Measurements from ENCODE around the gene SEC63.
A peak's percentile ranks its signal among the peaks of the same experiment; 100 is the strongest.
"Not testable (repeated sequence)": the region's sequence is repeated elsewhere in the genome, so short reads cannot be mapped to it uniquely, and the experiment has no call there.

Gene SEC63

DNA sequence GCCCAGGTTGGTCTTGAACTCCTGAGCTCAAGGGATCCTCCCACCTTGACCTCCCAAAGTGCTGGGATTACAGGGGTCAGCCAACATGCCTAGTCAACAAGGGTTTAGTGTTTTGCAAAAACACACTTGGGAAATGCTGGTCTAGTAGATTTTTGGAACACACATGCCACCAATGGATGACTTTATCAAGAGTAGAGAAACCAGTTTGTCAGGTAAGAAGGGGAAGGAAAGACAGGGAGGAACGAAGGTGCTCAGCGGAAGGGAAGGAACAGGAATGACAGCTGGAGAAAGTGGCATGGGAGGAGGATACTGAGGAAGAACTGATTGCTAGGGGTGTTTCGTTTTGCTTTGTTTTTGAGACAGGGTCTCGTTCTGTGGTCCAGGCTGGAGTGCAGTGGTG lies 15.6 kb upstream of the SEC63 start:
- no peak for DNase-seq (ENCODE audit: low read depth)

DNA sequence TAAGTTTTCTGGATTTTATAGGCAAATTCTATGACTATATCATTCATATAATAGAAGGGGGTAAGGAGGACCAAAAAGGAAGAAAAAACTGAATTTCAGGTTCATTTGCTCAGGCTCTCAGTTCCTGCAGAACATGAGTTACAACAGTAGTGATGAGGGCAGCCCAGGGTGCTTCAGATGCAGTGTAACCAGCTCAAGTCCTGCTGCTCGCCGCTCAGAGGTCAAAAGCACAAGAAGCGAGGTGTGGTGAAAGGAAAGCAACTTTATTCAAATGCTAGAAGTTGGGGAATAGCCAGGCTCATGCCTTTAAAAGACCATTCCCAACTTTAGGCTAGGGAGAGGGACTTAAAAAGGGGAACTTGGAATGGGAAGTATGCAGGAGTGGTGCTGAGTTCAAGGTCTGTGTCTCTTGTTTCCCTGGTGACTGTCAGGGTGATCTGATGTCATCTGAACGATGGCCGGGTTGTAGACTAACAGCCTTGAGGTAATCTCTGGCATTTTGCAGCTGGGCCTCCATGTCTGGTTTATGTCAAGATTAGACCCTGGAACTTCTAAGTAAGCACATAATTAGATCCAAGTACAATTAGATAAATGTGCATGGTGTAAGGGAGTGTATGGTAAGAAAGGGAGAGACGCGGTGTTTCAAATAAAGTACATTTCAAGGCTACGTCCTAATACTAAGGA lies 14.5 kb upstream of the SEC63 start:
- no peak for DNase-seq (ENCODE audit: low read depth)

GRCh38 chr6:107971181-107971580 lies 13.2 kb upstream of the SEC63 start:
- DNase-seq (ENCODE audit: low read depth) = no peak

DNA sequence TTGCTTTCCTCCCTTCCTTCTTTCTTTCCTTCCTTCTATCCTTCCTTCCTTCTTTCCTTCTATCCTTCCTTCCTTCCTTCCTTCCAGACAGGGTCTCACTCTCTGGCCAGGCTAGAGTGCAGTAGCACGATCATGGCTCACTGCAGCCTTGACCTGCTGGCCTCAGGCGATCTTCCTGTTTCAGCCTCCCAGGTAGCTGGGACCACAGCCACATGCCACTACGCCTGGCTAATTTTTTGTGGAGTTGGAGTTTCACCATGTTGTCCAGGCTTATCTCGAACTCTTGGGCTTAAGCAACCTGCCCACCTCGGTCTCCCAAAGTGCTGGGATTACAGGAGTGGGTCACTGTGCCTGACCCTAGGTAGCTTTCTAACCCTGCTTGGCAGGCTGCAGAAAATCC lies 12.2 kb upstream of the SEC63 start:
- no peak for DNase-seq (ENCODE audit: low read depth)

DNA sequence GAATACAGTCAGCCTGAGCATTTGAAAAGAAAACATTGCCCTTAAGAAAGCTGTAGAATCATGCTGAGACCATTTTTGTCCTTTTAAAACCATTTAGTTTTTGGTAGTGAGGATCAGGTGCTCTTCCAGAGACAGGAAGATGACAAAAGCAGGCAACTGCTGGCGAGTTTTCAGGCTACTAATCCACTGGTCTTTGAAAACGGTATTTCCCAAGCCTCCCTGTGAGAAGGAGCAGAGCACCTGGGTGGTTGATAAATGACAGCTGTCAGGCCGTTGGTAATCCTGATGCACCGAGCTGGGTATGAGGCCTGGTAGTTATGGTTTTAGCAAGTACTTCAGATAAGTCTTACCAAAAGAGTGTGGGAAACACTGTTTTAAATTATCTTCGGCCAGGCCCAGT lies 10.1 kb upstream of the SEC63 start:
- no peak for DNase-seq (ENCODE audit: low read depth)

DNA sequence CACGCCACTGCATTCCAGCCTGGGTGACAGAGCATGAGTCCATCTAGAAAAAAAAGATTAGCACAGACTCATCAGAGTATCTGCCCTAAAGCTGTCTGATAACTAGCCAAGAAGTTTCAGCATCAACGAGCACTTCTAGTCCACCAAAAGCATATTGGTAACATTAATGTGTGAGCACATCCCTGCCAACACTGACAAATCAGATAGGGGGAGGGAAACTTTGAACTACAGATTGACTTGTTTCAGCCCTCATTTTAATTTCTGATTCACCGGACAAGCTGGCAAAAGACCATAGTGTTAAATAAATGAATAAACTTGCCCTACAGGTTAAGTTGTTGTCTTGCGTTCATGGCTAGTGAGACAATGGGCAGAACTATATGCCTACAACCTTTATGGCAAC lies 7.7 kb upstream of the SEC63 start:
- DNase-seq (ENCODE audit: low read depth) = peak; percentile 5

DNA sequence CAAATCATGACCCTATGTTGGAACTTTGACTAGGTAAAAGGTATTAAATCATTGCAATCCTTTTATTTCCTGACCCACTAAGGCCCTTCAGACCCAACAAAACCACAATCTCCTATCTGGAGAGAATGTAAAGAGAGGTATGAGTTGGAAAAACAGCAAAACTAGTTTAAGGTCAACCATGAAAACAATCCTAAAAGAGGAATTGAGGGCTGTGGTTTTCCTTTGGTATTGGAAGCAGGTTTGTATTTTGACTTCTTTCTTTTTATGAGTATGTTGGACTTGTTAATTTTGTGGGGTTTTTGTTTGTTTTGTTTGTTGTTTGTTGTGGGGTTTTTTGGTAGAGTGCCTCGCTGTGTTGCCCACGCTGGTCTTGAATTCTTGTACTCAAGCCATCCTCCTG lies 4.7 kb upstream of the SEC63 start:
- no peak for DNase-seq (ENCODE audit: low read depth)

DNA sequence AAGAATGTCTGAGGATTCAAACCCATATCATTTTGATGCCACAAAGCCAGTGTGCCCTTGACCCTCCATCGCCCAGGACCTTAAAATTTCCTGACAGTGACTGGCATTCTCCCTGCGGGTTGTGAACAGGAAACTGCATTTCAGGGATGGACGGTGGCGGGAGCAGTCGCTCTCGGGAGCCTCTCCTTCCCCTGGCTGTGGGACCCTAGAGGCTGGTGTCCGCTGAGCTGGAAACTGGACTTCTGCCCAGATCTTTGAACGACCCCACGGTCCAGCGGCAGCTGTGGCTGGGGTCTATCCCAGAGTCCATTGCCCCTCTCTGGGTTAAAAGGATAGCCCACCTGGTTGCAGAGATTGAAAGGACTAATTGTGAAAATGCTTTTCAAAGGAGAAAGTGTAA lies 1.4 kb upstream of the SEC63 start:
- DNase-seq (ENCODE audit: low read depth) = no peak

- not testable (repeated sequence) for DNase-seq (ENCODE audit: low read depth)
Measured at GRCh38 chr6:107958689-107959362, 818 bp upstream of the SEC63 start.

- DNase-seq (ENCODE audit: low read depth) = peak; percentile 57
Measured at GRCh38 chr6:107957308-107957908, 600 bp downstream of the SEC63 start.

DNA sequence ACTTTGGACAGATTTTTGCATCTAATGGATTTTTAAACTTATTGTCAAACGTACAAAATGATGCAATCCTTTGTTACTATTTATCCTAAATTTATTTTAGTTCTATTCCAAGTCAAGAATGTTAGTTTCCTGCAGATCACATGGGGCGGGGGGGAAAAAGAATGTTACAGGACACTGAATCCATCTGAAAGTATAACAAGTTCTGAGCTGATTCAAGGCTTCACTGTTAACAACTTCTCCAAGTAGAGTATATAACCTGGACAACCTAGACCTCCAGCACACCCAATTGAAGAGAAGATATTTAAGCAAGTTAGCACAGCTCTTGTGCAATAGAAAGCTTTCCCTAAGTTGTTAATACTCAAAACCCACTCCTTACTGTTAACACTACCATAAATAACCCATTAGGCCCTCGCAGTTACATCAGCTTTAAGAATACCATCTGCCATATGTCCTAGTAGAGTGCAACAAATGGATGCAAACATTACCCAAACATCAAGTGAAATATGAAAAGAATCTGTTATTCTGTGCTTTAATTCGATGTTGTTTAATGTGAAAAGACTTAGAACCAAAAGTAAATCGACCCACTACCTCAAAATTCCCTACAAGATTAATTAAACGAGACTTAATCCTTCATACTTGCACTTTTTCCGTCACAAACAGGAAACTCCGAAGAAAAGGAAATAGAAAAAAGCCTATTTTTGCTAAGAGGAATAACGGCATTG lies 1.3 kb downstream of the SEC63 start:
- DNase-seq (ENCODE audit: low read depth) = peak; percentile 45

GRCh38 chr6:107956181-107956580 lies 1.8 kb downstream of the SEC63 start:
- no peak for DNase-seq (ENCODE audit: low read depth)

- DNase-seq (ENCODE audit: low read depth) = not testable (repeated sequence)
Measured at GRCh38 chr6:107953858-107954414, 4.1 kb downstream of the SEC63 start.

- no peak for DNase-seq (ENCODE audit: low read depth)
Measured at GRCh38 chr6:107943626-107944439, 14.2 kb downstream of the SEC63 start.

- DNase-seq (ENCODE audit: low read depth) = no peak
Measured at GRCh38 chr6:107942142-107942541, 15.9 kb downstream of the SEC63 start.

DNA sequence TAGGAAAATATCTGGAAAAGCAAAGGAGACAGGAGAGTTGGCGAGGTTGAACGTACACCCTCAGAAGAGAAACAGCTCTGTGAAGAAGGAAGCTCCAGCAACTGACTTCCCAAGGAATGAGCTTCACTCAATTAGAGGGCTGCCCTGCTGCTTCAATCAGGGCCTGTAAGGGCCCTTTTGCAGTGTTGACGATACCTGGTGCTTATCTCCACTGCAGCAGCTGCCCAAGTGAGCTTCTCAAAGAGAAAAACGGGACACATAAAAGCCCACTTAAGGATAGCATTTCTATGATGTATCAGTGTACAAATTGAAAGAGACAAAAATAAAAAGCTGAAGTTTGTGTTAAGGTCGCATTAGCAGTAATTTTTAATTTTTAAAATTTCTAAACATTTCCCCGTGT lies 16.4 kb downstream of the SEC63 start:
- no peak for DNase-seq (ENCODE audit: low read depth)

DNA sequence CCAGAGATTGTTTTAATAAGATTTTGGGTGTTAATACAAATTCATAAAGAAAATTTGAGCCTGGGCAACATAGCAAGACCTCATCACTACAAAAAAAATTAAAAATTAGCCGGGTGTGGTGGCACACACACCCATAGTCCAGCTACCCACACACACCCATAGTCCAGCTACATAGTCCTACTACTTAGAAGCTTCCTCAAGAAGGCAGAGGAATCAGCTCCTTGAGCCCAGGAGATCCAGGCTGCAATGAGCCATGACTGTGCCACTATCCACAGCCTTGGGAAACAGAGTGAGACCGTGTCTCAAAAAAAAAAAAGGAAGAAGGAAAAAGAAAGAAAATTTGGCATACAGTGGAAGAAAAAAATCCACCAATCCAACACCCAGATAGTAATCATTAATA lies 16.8 kb downstream of the SEC63 start:
- DNase-seq (ENCODE audit: low read depth) = no peak

- not testable (repeated sequence) for DNase-seq (ENCODE audit: low read depth)
Measured at GRCh38 chr6:107936910-107937292, 21.1 kb downstream of the SEC63 start.

DNA sequence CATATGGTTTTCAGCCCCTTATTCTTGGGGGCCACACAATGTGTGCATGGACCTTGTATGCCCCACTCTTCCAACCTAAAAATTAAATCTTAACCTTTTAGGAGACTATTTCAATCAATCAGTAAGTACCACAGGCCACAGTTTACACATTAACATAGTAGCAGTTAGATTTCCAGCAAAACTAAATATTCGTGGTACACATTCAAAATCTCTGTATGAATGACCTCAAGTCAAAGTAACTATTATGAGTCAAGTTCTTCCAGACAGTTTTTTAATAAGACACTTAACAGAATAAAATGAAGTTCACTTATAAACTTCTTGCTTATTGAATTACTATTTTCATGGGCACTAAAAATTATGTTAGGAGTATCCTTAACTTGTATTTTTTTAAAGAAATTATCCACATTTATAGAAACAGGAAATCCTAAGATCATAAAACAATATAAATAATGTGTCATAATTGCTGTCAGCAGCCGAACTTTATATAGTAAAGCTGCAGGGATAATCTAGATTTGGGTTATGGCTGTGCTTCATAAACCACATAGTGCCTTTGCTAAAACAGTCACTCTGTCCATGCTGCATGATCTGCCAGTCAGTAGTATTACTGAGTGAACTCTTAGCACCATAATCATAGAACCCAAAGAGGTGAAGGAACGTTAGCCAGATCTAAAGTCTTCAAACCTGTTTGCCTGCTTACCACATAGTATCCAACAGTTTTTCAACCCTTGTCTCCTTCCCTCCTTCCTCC lies 21.7 kb downstream of the SEC63 start:
- no peak for DNase-seq (ENCODE audit: low read depth)

- not testable (repeated sequence) for DNase-seq (ENCODE audit: low read depth)
Measured at GRCh38 chr6:107934229-107934628, 23.8 kb downstream of the SEC63 start.

DNA sequence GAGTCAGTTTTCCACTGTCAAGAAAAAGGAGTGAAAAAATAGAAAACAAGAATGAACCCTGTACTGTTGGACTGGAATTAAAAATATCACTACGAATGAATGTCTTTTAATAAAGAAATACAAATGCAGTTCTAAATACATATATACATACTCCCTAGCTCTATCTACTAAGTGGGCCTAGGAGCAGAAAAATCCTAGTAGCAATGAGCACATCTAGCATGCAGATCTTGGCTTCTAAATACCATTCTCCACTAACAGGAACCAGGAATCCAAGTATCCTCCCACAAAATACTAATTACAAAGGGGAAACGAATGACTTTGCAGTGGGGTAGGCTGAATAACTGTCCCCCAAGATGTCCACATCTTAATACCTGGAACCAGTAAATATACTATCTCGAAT lies 25.4 kb downstream of the SEC63 start:
- no peak for DNase-seq (ENCODE audit: low read depth)
